PC-3 (cell line): ENCODE results near the gene RTN4RL1. TPM values are rescaled to one million over a fixed set of nuclear protein-coding genes. Genes with fewer than 3 reads are reported as not detected.

Source experiments
- ATAC-seq: fragments of 200-7000 bp; cut with Tn5 transposase; 2 replicates; pipeline ENCODE4 v1.9.1; 2020; ENCODE audit warnings: mild to moderate bottlenecking, moderate library complexity
- BruUV-seq: library from RNA; stranded (reverse); fragments of 400-500 nt; replicated peaks from 2 replicates; lab custom pipeline; 2021; lab: Mats Ljungman, UMichigan
- CTCF ChIA-PET: fragments of 300-600 bp; sonication (Branson Sonifier 250); formaldehyde crosslinking; loops from one replicate; lab custom pipeline; 2022; ENCODE audit warnings: antibody characterized with exemption; lab: Charles Lee
- POLR2A ChIA-PET: fragments of 300-600 bp; sonication (Branson Sonifier 250); formaldehyde crosslinking; loops from one replicate; lab custom pipeline; 2022; ENCODE audit warnings: antibody characterized with exemption; ENCODE audit not compliant: unreplicated experiment; lab: Charles Lee
- DNase-seq: peaks from one replicate; pipeline ENCODE4 v3.0.0-alpha.2; 2015
- H2AFZ ChIP-seq: fragments of 300-600 bp; sonication (generic); 2 replicates; pipeline ENCODE4 v1.6.0; 2016; ENCODE audit warnings: antibody characterized with exemption, low read length
- H3F3A ChIP-seq: fragments of 300-600 bp; sonication (generic); one replicate; pipeline ENCODE4 v1.6.0; 2017; ENCODE audit warnings: antibody characterized with exemption, low read length, control low read depth, mild to moderate bottlenecking; ENCODE audit not compliant: unreplicated experiment
- H3K27ac ChIP-seq: fragments of 300-600 bp; sonication (generic); 2 replicates; pipeline ENCODE4 v1.5.1; 2016; ENCODE audit warnings: mild to moderate bottlenecking, low read length
- H3K27me3 ChIP-seq: fragments of 300-600 bp; sonication (generic); 2 replicates; pipeline ENCODE4 v1.6.1; 2016; ENCODE audit warnings: low read length, mixed read lengths
- H3K36me3 ChIP-seq: fragments of 300-600 bp; sonication (generic); 2 replicates; pipeline ENCODE4 v1.6.1; 2016; ENCODE audit warnings: low read depth, mixed run types, low read length, mixed read lengths
- H3K4me1 ChIP-seq: fragments of 300-600 bp; sonication (generic); 2 replicates; pipeline ENCODE4 v1.5.1; 2016; ENCODE audit warnings: low read length; ENCODE audit not compliant: insufficient read depth
- H3K4me2 ChIP-seq: fragments of 300-600 bp; sonication (generic); 2 replicates; pipeline ENCODE4 v1.6.0; 2016; ENCODE audit warnings: low read length
- H3K4me3 ChIP-seq: fragments of 300-600 bp; sonication (generic); 2 replicates; pipeline ENCODE4 v1.5.1; 2016; ENCODE audit warnings: mild to moderate bottlenecking, low read length, mixed read lengths
- H3K79me2 ChIP-seq: fragments of 300-600 bp; sonication (generic); 2 replicates; pipeline ENCODE4 v1.6.1; 2017; ENCODE audit warnings: low read length, mixed read lengths
- H3K9ac ChIP-seq: fragments of 300-600 bp; sonication (generic); 2 replicates; pipeline ENCODE4 v1.6.0; 2016; ENCODE audit warnings: mild to moderate bottlenecking, low read length
- H3K9me2 ChIP-seq: fragments of 300-600 bp; sonication (generic); replicated peaks from 2 replicates; pipeline ENCODE4 v1.6.1; 2016; ENCODE audit warnings: mixed run types, low read length, mixed read lengths
- H3K9me3 ChIP-seq: fragments of 300-600 bp; sonication (generic); 2 replicates; pipeline ENCODE4 v1.6.1; 2016; ENCODE audit warnings: low read length, mixed read lengths
- H4K20me1 ChIP-seq: fragments of 300-600 bp; sonication (generic); 2 replicates; pipeline ENCODE4 v1.6.1; 2016; ENCODE audit warnings: low read length, mixed read lengths
- EZH2 ChIP-seq: fragments of 300-600 bp; sonication (generic); IDR thresholded peaks from one replicate; pipeline ENCODE4 v1.6.1; 2017; ENCODE audit warnings: antibody characterized with exemption, mild to moderate bottlenecking, low read length; ENCODE audit not compliant: unreplicated experiment
- EZH2phosphoT487 ChIP-seq: fragments of 300-600 bp; sonication (generic); IDR thresholded peaks from 2 replicates; pipeline ENCODE4 v1.6.1; 2018; ENCODE audit warnings: mild to moderate bottlenecking, antibody characterized with exemption, low read length, borderline replicate concordance
- intact Hi-C: fragments of 100-400 bp; cut with micrococcal nuclease; formaldehyde crosslinking; loops from 2 replicates; pipeline ENCODE4 v1.9.0; 2023
- total RNA-seq: library from RNA; depleted of rRNA; stranded (reverse); fragments of >200 nt; gene quantifications from 2 replicates; pipeline ENCODE4 v1.2.3, GENCODE V29; 2014
- TF ChIP-seq, protein P1 (sequence below): fragments of 300-600 bp; sonication (generic); conservative IDR thresholded peaks from 2 replicates; pipeline ENCODE4 v1.5.1; 2017; ENCODE audit warnings: antibody characterized with exemption, low read depth, mild to moderate bottlenecking, low read length

RTN4RL1 gene
- total RNA-seq, 1 experiment from 2014 or later, result 6.9 TPM

- H3K79me2 ChIP-seq, result peaks cover 44% of the 10 kb centered on the region
- no peaks in the 10 kb centered on the region for H3K36me3 ChIP-seq
- BruUV-seq, result no TSS peak
- DNase-seq, result no peak
- ATAC-seq, result no peak
- CTCF ChIA-PET, result no interaction called here
- no peaks in the 10 kb centered on the region for H3K9me3 ChIP-seq
- H3K4me3 ChIP-seq, result no peak overlapping the region
- no peaks in the 10 kb centered on the region for H3K27me3 ChIP-seq
- H3K27ac ChIP-seq, result no peak overlapping the region
- no peak for TF ChIP-seq EZH2phosphoT487
- TF ChIP-seq, protein P1, sequence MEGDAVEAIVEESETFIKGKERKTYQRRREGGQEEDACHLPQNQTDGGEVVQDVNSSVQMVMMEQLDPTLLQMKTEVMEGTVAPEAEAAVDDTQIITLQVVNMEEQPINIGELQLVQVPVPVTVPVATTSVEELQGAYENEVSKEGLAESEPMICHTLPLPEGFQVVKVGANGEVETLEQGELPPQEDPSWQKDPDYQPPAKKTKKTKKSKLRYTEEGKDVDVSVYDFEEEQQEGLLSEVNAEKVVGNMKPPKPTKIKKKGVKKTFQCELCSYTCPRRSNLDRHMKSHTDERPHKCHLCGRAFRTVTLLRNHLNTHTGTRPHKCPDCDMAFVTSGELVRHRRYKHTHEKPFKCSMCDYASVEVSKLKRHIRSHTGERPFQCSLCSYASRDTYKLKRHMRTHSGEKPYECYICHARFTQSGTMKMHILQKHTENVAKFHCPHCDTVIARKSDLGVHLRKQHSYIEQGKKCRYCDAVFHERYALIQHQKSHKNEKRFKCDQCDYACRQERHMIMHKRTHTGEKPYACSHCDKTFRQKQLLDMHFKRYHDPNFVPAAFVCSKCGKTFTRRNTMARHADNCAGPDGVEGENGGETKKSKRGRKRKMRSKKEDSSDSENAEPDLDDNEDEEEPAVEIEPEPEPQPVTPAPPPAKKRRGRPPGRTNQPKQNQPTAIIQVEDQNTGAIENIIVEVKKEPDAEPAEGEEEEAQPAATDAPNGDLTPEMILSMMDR, result no peak
- TF ChIP-seq EZH2, result no peak
- H3K9me2 ChIP-seq, result no peaks in the 10 kb centered on the region
- peaks cover 6% of the 10 kb centered on the region; the same call in 1 of the 2 replicates for H3K4me1 ChIP-seq
- no peak overlapping the region for H3K9ac ChIP-seq
- no peak overlapping the region for H2AFZ ChIP-seq
- POLR2A ChIA-PET, result no interaction called here
- H4K20me1 ChIP-seq, result no peaks in the 10 kb centered on the region
- no peaks in the 10 kb centered on the region for H3F3A ChIP-seq
- intact Hi-C loops, result no loop called here
- H3K4me2 ChIP-seq, result no peak overlapping the region
Observed at GRCh38 chr17:2027528-2028233, 2.5 kb upstream of the RTN4RL1 start.

- CTCF ChIA-PET, result interaction anchor here (0.6 to 2.6 kb wide), 6 partner anchors 15 to 1675 kb away, joined by 4 to 52 read pairs (median 4); no protein-coding TSS in a partner anchor
- Histone ChIP-seq H3K27ac (no peak overlapping the region), H3K79me2 (peaks cover 37% of the 10 kb centered on the region), H3F3A (no peaks in the 10 kb centered on the region), H2AFZ (peak overlapping the region; percentile 78), H3K4me2 (peak overlapping the region; percentile 95), H3K9me3 (no peaks in the 10 kb centered on the region), H3K36me3 (no peaks in the 10 kb centered on the region), H3K9ac (no peak overlapping the region), H3K27me3 (no peaks in the 10 kb centered on the region), H3K4me3 (peak overlapping the region; percentile 76), H4K20me1 (no peaks in the 10 kb centered on the region), H3K9me2 (no peaks in the 10 kb centered on the region), H3K4me1 (peaks cover 1% of the 10 kb centered on the region; the same call in 1 of the 2 replicates)
- DNase-seq, result peak; percentile 76
- TF ChIP-seq, protein P1, result peak; percentile 70
- no peak for TF ChIP-seq EZH2
- TF ChIP-seq EZH2phosphoT487, result no peak
- BruUV-seq, result no TSS peak
- peak; percentile 62 for ATAC-seq
- intact Hi-C loops, result no loop called here
- POLR2A ChIA-PET, result interaction anchor here (0.7 kb wide), 1 partner anchor 14 kb away, joined by 18 read pairs; no protein-coding TSS in a partner anchor
Observed at GRCh38 chr17:2025622-2026309, 632 bp upstream of the RTN4RL1 start.
